Body of pancreas (tissue), 4 donors: ENCODE data around the gene RASGRP2.

Experiments
- POLR2A ChIP-seq, 3 donors: fragments of 450-650 bp; IDR thresholded peaks; one replicate each; pipeline ENCODE4 v1.6.1; 2016; ENCODE audit warnings: antibody characterized with exemption in 3 of 3, mild to moderate bottlenecking in 2 of 3
- TF ChIP-seq, protein P1 (sequence below), 7 experiments: fragments of 450-650 bp in 4 of 7; fragments of 200-600 bp in 3 of 7; sonication (generic) in 3 of 7; IDR thresholded peaks; one replicate each; pipeline ENCODE4 v1.5.1; 2016 to 2019; ENCODE audit warnings: antibody characterized with exemption in 7 of 7

DNA sequence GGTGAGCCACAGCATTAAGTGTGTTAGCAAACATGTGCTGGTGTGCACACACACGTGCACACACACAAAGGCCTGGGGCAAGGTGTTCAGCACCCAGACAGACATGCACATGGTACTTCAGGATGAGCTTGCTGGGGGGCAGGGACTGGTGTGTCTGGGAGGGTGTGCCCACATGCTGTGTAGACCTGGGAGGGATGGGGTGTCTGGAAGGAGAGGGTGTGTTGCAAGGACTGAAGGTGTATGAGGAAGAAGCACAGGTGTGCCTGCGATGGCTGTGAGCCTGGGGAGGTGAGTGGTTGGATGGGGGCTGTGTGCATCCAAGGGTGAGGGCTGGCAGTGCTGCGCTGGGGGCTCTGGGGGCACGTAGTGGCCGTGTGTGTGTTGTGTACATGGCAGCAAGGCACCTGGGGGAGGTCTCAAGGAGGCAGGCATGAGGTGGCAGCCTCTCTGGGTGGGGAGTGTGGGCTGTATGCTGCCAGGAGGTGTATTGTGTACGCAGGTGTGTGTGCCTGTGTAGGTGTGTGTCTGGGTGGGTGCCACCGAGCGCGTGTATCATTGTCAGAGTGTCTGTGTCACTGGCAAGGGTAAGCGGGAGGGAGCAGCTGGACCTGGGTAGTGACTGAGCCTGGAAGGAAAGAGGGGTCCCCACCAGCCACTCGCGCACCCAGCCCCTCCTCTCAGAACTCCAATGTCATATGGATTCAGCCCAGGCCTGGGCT lies 23.1 kb downstream of the RASGRP2 start:
- TF ChIP-seq POLR2A (IDR thresholded peaks at IDR 0.05): no peak
- TF ChIP-seq, protein P1, sequence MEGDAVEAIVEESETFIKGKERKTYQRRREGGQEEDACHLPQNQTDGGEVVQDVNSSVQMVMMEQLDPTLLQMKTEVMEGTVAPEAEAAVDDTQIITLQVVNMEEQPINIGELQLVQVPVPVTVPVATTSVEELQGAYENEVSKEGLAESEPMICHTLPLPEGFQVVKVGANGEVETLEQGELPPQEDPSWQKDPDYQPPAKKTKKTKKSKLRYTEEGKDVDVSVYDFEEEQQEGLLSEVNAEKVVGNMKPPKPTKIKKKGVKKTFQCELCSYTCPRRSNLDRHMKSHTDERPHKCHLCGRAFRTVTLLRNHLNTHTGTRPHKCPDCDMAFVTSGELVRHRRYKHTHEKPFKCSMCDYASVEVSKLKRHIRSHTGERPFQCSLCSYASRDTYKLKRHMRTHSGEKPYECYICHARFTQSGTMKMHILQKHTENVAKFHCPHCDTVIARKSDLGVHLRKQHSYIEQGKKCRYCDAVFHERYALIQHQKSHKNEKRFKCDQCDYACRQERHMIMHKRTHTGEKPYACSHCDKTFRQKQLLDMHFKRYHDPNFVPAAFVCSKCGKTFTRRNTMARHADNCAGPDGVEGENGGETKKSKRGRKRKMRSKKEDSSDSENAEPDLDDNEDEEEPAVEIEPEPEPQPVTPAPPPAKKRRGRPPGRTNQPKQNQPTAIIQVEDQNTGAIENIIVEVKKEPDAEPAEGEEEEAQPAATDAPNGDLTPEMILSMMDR (IDR thresholded peaks at IDR 0.05): no peak
